Measurements from ENCODE around the gene C17orf75. TPM values are rescaled to one million over a fixed set of nuclear protein-coding genes. Genes with fewer than 3 reads are reported as not detected.

C17orf75 gene
- total and polyA plus RNA-seq, 2 of the 4 experiments (the other 2 are of a cell fraction): 11.5 to 16.1 TPM

GRCh38 chr17:32386844-32387243 is 44.9 kb upstream of the C17orf75 start:
- H3K23ac ChIP-seq (ENCODE audit: low read depth, low read length): no peak overlapping the region
- no peak overlapping the region for H2BK15ac ChIP-seq (ENCODE audit: low read depth, low read length)
- H3K18ac ChIP-seq (ENCODE audit: low read depth, low read length): no peak overlapping the region
- ChIA-PET POLR2A (ENCODE audit: unreplicated experiment) (no interaction called here), CTCF (no interaction called here)
- intact Hi-C loops (cut with micrococcal nuclease) (no loop called here), in situ Hi-C loops (cut with MboI; ENCODE audit: low sequenced_read_pairs) (no loop called here), dilution Hi-C loops (cut with HindIII; ENCODE audit: low sequenced_read_pairs, unreplicated experiment) (no loop called here)
- no peak overlapping the region for H3K56ac ChIP-seq (ENCODE audit: extremely low read depth, insufficient read depth, low read length)
- H2BK5ac ChIP-seq (ENCODE audit: low read depth, low read length, poor library complexity, severe bottlenecking): no peak overlapping the region
- no peaks in the 10 kb centered on the region for H3K4me1 ChIP-seq (ENCODE audit: control insufficient read depth, insufficient read depth, low read length)
- H3K4me2 ChIP-seq (ENCODE audit: low read depth, low read length): no peak overlapping the region
- no TSS peak for BruUV-seq (replicated peaks)
- H3K79me1 ChIP-seq (ENCODE audit: low read depth in 1 of 2, low read length in 2 of 2): peaks cover 9 to 18% of the 10 kb centered on the region in 2 experiments; a peak in 3 of 4 replicates
- H2BK120ac ChIP-seq (ENCODE audit: low read depth, low read length): no peak overlapping the region
- TF ChIP-seq FOS (IDR thresholded peaks at IDR 0.05; ENCODE audit: low read depth, low read length) (no peak), BHLHE40 (IDR thresholded peaks at IDR 0.05; ENCODE audit: low read depth, low read length) (no peak), MAFK (IDR thresholded peaks at IDR 0.05; ENCODE audit: low read depth, low read length) (no peak), CHD1 (IDR thresholded peaks at IDR 0.05; ENCODE audit: low read depth, low read length) (no peak), SMC3 (IDR thresholded peaks at IDR 0.05; ENCODE audit: low read depth, low read length) (no peak), USF2 (IDR thresholded peaks at IDR 0.05; ENCODE audit: low read depth, low read length) (no peak), MAZ (IDR thresholded peaks at IDR 0.05; ENCODE audit: borderline replicate concordance, low read depth, low read length) (no peak), CTCF (conservative IDR thresholded peaks at IDR 0.05; ENCODE audit: low read depth, low read length) (no peak), ELK1 (IDR thresholded peaks at IDR 0.05; ENCODE audit: borderline replicate concordance, low read depth, low read length) (no peak), POLR2A (IDR thresholded peaks at IDR 0.05; ENCODE audit: low read depth, low read length) (no peak), CEBPB (IDR thresholded peaks at IDR 0.05; ENCODE audit: low read depth, low read length) (no peak), RFX5 (IDR thresholded peaks at IDR 0.05; ENCODE audit: low read depth, low read length) (no peak), MXI1 (IDR thresholded peaks at IDR 0.05; ENCODE audit: borderline replicate concordance, low read depth, low read length) (no peak), NFE2L2 (IDR thresholded peaks at IDR 0.05; ENCODE audit: low read depth, low read length) (no peak), RCOR1 (IDR thresholded peaks at IDR 0.05; ENCODE audit: insufficient replicate concordance, low read length) (no peak), RAD21 (IDR thresholded peaks at IDR 0.05; ENCODE audit: low read length) (no peak)
- peaks cover 2% of the 10 kb centered on the region; the same call in 1 of the 2 replicates for H3K9me1 ChIP-seq (ENCODE audit: insufficient read depth, low read length)
- no peak overlapping the region for H3K9ac ChIP-seq (ENCODE audit: low read depth, low read length)
- no peak overlapping the region for H3K14ac ChIP-seq (replicated peaks; ENCODE audit: low read depth, low read length)
- H2AFZ ChIP-seq (replicated peaks; ENCODE audit: low read length, poor library complexity): no peak overlapping the region
- no peak overlapping the region for H2AK5ac ChIP-seq (ENCODE audit: low read depth, low read length)
- no peak overlapping the region for H4K91ac ChIP-seq (ENCODE audit: insufficient read depth, low read depth, low read length)
- H2AK9ac ChIP-seq (replicated peaks; ENCODE audit: low read depth, low read length, poor library complexity): no peak overlapping the region
- no peak overlapping the region for H4K8ac ChIP-seq (ENCODE audit: low read depth in 2 of 2, low read length in 2 of 2)
- no peak overlapping the region for H2BK20ac ChIP-seq (ENCODE audit: low read depth, low read length)
- H3K4me3 ChIP-seq (ENCODE audit: insufficient read depth, low read depth, low read length): no peak overlapping the region
- H3K4ac ChIP-seq (ENCODE audit: low read depth, low read length): no peak overlapping the region
- peaks cover 13% of the 10 kb centered on the region for H3K36me3 ChIP-seq (ENCODE audit: control insufficient read depth, insufficient read depth, low read length)
- H3K9me3 ChIP-seq (ENCODE audit: control insufficient read depth, insufficient read depth, low read length): no peaks in the 10 kb centered on the region
- no peak overlapping the region for H3K27ac ChIP-seq (ENCODE audit: insufficient read depth, low read length)
- DNase-seq (peak; percentile 6), ATAC-seq (ENCODE audit: low read depth) (no peak)
- H4K5ac ChIP-seq (ENCODE audit: low read depth, low read length): no peak overlapping the region
- no peaks in the 10 kb centered on the region for H3K27me3 ChIP-seq (ENCODE audit: control insufficient read depth, insufficient read depth, low read length)
- peaks cover 4% of the 10 kb centered on the region; the same call in 1 of the 2 replicates for H4K20me1 ChIP-seq (ENCODE audit: insufficient read depth, low read length)
